Measurements from ENCODE around the gene MSANTD2.

DNA sequence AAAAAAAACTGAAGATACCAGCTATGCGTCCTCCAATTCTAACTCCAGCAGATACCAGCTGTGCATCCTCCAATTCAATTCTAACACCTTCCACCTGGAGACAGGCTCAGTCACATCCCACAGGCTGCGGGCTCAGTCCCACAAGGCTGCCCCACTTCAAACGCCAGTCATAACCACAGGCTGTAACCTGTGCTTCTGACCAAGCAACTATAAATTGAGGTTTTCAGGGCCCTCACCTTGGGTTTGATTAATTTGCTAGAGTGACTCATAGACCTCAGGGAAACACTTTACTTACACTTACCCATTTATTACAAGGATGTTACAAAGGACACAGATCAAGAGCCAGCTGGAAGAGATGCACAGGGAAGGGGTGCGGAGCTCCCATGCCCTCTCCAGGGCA is 32.4 kb upstream of the MSANTD2 start:
- TF ChIP-seq RAD21 (IDR thresholded peaks at IDR 0.05; ENCODE audit: low read length) (no peak), RXRA (IDR thresholded peaks at IDR 0.05; ENCODE audit: borderline replicate concordance, low read depth) (no peak), SMC3 (IDR thresholded peaks at IDR 0.05; ENCODE audit: low read depth, low read length) (no peak), FOXJ3 (CRISPR knock-in tag; IDR thresholded peaks at IDR 0.05) (no peak), POLR2AphosphoS5 (IDR thresholded peaks at IDR 0.05; ENCODE audit: low read depth, low read length) (no peak), EZH2phosphoT487 (IDR thresholded peaks at IDR 0.05; ENCODE audit: borderline replicate concordance, low read depth) (no peak), TAF1 (IDR thresholded peaks at IDR 0.05; ENCODE audit: borderline replicate concordance, low read depth, low read length) (no peak), CHD2 (IDR thresholded peaks at IDR 0.05; ENCODE audit: low read length, partially characterized antibody) (no peak), TCF12 (IDR thresholded peaks at IDR 0.05) (no peak), GABPA (IDR thresholded peaks at IDR 0.05; ENCODE audit: low read depth) (no peak), MXI1 (IDR thresholded peaks at IDR 0.05; ENCODE audit: low read depth, low read length) (no peak)
- TF ChIP-seq, protein P1, sequence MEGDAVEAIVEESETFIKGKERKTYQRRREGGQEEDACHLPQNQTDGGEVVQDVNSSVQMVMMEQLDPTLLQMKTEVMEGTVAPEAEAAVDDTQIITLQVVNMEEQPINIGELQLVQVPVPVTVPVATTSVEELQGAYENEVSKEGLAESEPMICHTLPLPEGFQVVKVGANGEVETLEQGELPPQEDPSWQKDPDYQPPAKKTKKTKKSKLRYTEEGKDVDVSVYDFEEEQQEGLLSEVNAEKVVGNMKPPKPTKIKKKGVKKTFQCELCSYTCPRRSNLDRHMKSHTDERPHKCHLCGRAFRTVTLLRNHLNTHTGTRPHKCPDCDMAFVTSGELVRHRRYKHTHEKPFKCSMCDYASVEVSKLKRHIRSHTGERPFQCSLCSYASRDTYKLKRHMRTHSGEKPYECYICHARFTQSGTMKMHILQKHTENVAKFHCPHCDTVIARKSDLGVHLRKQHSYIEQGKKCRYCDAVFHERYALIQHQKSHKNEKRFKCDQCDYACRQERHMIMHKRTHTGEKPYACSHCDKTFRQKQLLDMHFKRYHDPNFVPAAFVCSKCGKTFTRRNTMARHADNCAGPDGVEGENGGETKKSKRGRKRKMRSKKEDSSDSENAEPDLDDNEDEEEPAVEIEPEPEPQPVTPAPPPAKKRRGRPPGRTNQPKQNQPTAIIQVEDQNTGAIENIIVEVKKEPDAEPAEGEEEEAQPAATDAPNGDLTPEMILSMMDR (IDR thresholded peaks at IDR 0.05): no peak
- TF ChIP-seq, protein P2, sequence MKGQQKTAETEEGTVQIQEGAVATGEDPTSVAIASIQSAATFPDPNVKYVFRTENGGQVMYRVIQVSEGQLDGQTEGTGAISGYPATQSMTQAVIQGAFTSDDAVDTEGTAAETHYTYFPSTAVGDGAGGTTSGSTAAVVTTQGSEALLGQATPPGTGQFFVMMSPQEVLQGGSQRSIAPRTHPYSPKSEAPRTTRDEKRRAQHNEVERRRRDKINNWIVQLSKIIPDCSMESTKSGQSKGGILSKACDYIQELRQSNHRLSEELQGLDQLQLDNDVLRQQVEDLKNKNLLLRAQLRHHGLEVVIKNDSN (IDR thresholded peaks at IDR 0.05; ENCODE audit: borderline replicate concordance, low read depth): no peak

Measured in SK-N-SH (cell line).